K562 (cell line): ENCODE data around the gene GALT. TPM values are rescaled to one million over a fixed set of nuclear protein-coding genes. Genes with fewer than 3 reads are reported as not detected.

Source experiments
- ATAC-seq: fragments of 200-7000 bp; cut with Tn5 transposase; 3 replicates; pipeline ENCODE4 v1.9.1; 2020; ENCODE audit warnings: moderate library complexity
- BruUV-seq: library from RNA; stranded (reverse); fragments of 400-500 nt; replicated peaks from 2 replicates; lab custom pipeline; 2021; lab: Mats Ljungman, UMichigan
- CTCF ChIA-PET: fragments of 300-600 bp; formaldehyde crosslinking; extraction: SDS; loops from one replicate; lab custom pipeline; 2021; ENCODE audit warnings: low intra/inter-chr PET ratio; lab: Yijun Ruan, JAX
- POLR2A ChIA-PET: fragments of 300-600, 350-650 bp; sonication (Branson Sonifier 250); formaldehyde crosslinking; extraction: SDS; loops from one replicate; lab custom pipeline; 2021; ENCODE audit warnings: antibody characterized with exemption, inconsistent platforms; lab: Yijun Ruan, JAX
- DNase-seq, 4 experiments: peaks; one replicate each; pipeline versions ENCODE4 v3.0.0 to v3.0.0-alpha.2; 2011 to 2018; ENCODE audit warnings: low spot score in 3 of 4, mixed read lengths in 3 of 4; ENCODE audit errors: extremely low read depth in 1 of 4
- FAIRE-seq: peaks from 2 replicates; lab custom pipeline; 2011; peaks lifted over from hg19 to GRCh38; lab: Jason Lieb, UNC
- H2AFZ ChIP-seq: 2 replicates; pipeline ENCODE4 v1.6.0; 2011; ENCODE audit warnings: low read depth, low read length, control low read depth, inconsistent platforms
- H3K27ac ChIP-seq: fragments of 200-600 bp; 3 replicates; pipeline ENCODE4 v1.8.0; 2011; ENCODE audit warnings: low read depth, mild to moderate bottlenecking, control low read depth, inconsistent platforms, low read length, moderate library complexity, mixed read lengths; ENCODE audit errors: extremely low read depth
- H3K27me3 ChIP-seq, 2 experiments: fragments of 300-600 bp in 1 of 2; 2 replicates in 1 of 2; 3 replicates in 1 of 2; pipeline versions ENCODE4 v1.6.0 to v1.8.0; 2011; ENCODE audit warnings: inconsistent platforms in 2 of 2, low read length in 2 of 2, mild to moderate bottlenecking in 1 of 2, mixed read lengths in 1 of 2, moderate library complexity in 1 of 2; ENCODE audit not compliant: control insufficient read depth in 2 of 2, insufficient read depth in 2 of 2
- H3K36me3 ChIP-seq: fragments of 300-600 bp; 3 replicates; pipeline ENCODE4 v1.8.0; 2011; ENCODE audit warnings: mild to moderate bottlenecking, low read length, inconsistent platforms; ENCODE audit not compliant: control insufficient read depth, insufficient read depth
- H3K4me1 ChIP-seq, 2 experiments: fragments of 200-600 bp in 1 of 2; replicated peaks in 1 of 2; 2 replicates in 1 of 2; 3 replicates in 1 of 2; pipeline versions ENCODE4 v1.5.1 to v1.8.0; 2011; ENCODE audit warnings: inconsistent platforms in 2 of 2, low read length in 2 of 2, mild to moderate bottlenecking in 1 of 2, mixed read lengths in 1 of 2, moderate library complexity in 1 of 2; ENCODE audit not compliant: control insufficient read depth in 2 of 2, insufficient read depth in 2 of 2
- H3K4me2 ChIP-seq: 2 replicates; pipeline ENCODE4 v1.6.1; 2011; ENCODE audit warnings: low read length, control low read depth, inconsistent platforms, mixed read lengths; ENCODE audit not compliant: insufficient read depth
- H3K4me3 ChIP-seq: fragments of 200-600 bp; sonication (generic), shearing (Covaris generic); 2 replicates; pipeline ENCODE4 v1.5.1; 2016; ENCODE audit warnings: control low read depth, inconsistent platforms
- H3K79me2 ChIP-seq: fragments of 200-600 bp; 3 replicates; pipeline ENCODE4 v1.8.0; 2011; ENCODE audit warnings: low read length, inconsistent platforms; ENCODE audit not compliant: control insufficient read depth, insufficient read depth
- H3K9ac ChIP-seq, 2 experiments: 2 replicates each; pipeline versions ENCODE4 v1.6.0 to v1.6.1; 2011; ENCODE audit warnings: low read depth in 2 of 2, low read length in 2 of 2, control low read depth in 1 of 2, inconsistent platforms in 1 of 2, mild to moderate bottlenecking in 1 of 2, mixed read lengths in 1 of 2; ENCODE audit not compliant: insufficient read depth in 1 of 2
- H3K9me1 ChIP-seq: one replicate; pipeline ENCODE4 v1.6.0; 2011; ENCODE audit warnings: inconsistent platforms, mild to moderate bottlenecking, low read length, moderate library complexity; ENCODE audit not compliant: control insufficient read depth, insufficient read depth
- H3K9me3 ChIP-seq: replicated peaks from 2 replicates; pipeline ENCODE4 v1.5.1; 2011; ENCODE audit warnings: low read depth, low read length, inconsistent platforms; ENCODE audit not compliant: control insufficient read depth, insufficient read depth
- H4K20me1 ChIP-seq: replicated peaks from 2 replicates; pipeline ENCODE4 v1.6.1; 2011; ENCODE audit warnings: low read length, inconsistent platforms, mixed read lengths; ENCODE audit not compliant: control insufficient read depth, insufficient read depth
- BCL6 ChIP-seq: fragments of 250-450 bp; sonication (Bioruptor Pico); IDR thresholded peaks from 2 replicates; pipeline ENCODE4 v1.4.0; 2020
- BRD4 ChIP-seq: fragments of 200-600 bp; sonication (generic); IDR thresholded peaks from 2 replicates; pipeline ENCODE4 v1.6.1; 2017; ENCODE audit warnings: inconsistent platforms
- CBFA2T2 ChIP-seq: fragments of 450-650 bp; conservative IDR thresholded peaks from 2 replicates; pipeline ENCODE4 v1.6.1; 2017; ENCODE audit warnings: mild to moderate bottlenecking
- CBFA2T3 ChIP-seq: fragments of 450-650 bp; IDR thresholded peaks from 2 replicates; pipeline ENCODE4 v1.6.1; 2017
- GABPB2 ChIP-seq: fragments of 250-450 bp; sonication (Bioruptor Pico); conservative IDR thresholded peaks from 2 replicates; pipeline ENCODE4 v1.5.1; 2021; ENCODE audit warnings: mild to moderate bottlenecking
- PKNOX1 ChIP-seq: fragments of 450-650 bp; IDR thresholded peaks from 2 replicates; pipeline ENCODE4 v1.6.1; 2016
- ZBTB7A ChIP-seq: IDR thresholded peaks from 2 replicates; pipeline ENCODE4 v1.6.1; 2011; ENCODE audit warnings: low read depth, mild to moderate bottlenecking, low read length, moderate library complexity, borderline replicate concordance; ENCODE audit not compliant: control insufficient read depth
- ZNF449 ChIP-seq: fragments of 250-450 bp; sonication (Bioruptor Pico); IDR thresholded peaks from 2 replicates; pipeline ENCODE4 v1.8.0; 2022; ENCODE audit warnings: moderate library complexity, mild to moderate bottlenecking, inconsistent platforms
- ZNF561 ChIP-seq: fragments of 450-650 bp; formaldehyde crosslinking; conservative IDR thresholded peaks from 2 replicates; pipeline ENCODE4 v1.4.0; 2020; ENCODE audit warnings: mild to moderate bottlenecking, moderate library complexity
- WGBS: fragments of 100-300 bp; shearing (Covaris generic); methylation state at CpG from one replicate; pipeline ENCODE4 v1.1.6; 2016; ENCODE audit warnings: low coverage, mixed read lengths; ENCODE audit not compliant: insufficient coverage; ENCODE audit errors: missing lambda C conversion rate; 5-methylcytosine and 5-hydroxymethylcytosine counted together
- in situ Hi-C: fragments of 300-500 bp; cut with MboI; formaldehyde crosslinking; loops from 4 replicates; pipeline ENCODE4 v1.15.0; 2018; ENCODE audit warnings: inconsistent platforms, mixed read lengths
- intact Hi-C: fragments of 100-400 bp; cut with micrococcal nuclease; formaldehyde crosslinking; loops from 2 replicates; pipeline ENCODE4 v1.14.2; 2022
- polyA plus RNA-seq, 8 experiments: library from polyadenylated mRNA; depleted of rRNA in 4 of 8; stranded (reverse) in 5 of 8; unstranded in 3 of 8; fragments of >200 nt; fragmentation: Nextera tagmentation in 2 of 8; fragmentation: Illumina TruSeq in 1 of 8; extraction: Ambion mirVana in 2 of 8; extraction: Trizol in 1 of 8; gene quantifications; 2 replicates each; pipeline versions ENCODE4 v1.2.1 to v1.2.3, GENCODE V29; 2011 to 2014; ENCODE audit warnings: inconsistent platforms in 1 of 8, missing spikeins in 1 of 8
- total RNA-seq, 7 experiments: library from RNA; depleted of rRNA in 6 of 7; stranded (reverse); fragments of >200 nt in 6 of 7; fragmentation: Illumina TruSeq in 2 of 7; extraction: Trizol in 2 of 7; gene quantifications; 2 replicates each; pipeline versions ENCODE4 v1.2.1 to v1.2.3, GENCODE V29; 2011 to 2021; ENCODE audit warnings: low replicate concordance in 1 of 7

The GALT gene
- total and polyA plus RNA-seq, 9 of the 15 experiments (the other 6 are each of a cell fraction or from before 2014, with no cell fraction given) = 7.3 to 29.2 (median 15.6) TPM

GRCh38 chr9:34629491-34629808, 17.0 kb upstream of the GALT start:
- BruUV-seq = no TSS peak
- ATAC-seq (no peak), FAIRE-seq (no peak)
- CTCF ChIA-PET = no interaction called here
- 0 out of 2 replicates have a peak, but pooled peaks cover 4% of the 10 kb centered on the region for H4K20me1 ChIP-seq
- no peak overlapping the region for H3K9ac ChIP-seq
- TF ChIP-seq PKNOX1 (no peak), ZNF449 (no peak), CBFA2T2 (no peak), ZNF561 (CRISPR knock-in tag) (no peak), ZBTB7A (no peak), BRD4 (no peak), CBFA2T3 (no peak), BCL6 (CRISPR knock-in tag) (no peak), GABPB2 (CRISPR knock-in tag) (no peak)
- TF ChIP-seq, all 486 proteins: peak for 0
- Histone ChIP-seq H3K36me3 (no peaks in the 10 kb centered on the region), H3K9me3 (no peaks in the 10 kb centered on the region), H3K4me3 (no peak overlapping the region), H3K27me3 (peaks cover 14 to 55% of the 10 kb centered on the region in 2 experiments; a peak in 4 of 5 replicates), H3K4me2 (peak overlapping the region; percentile 41; the same call in 1 of the 2 replicates), H2AFZ (no peak overlapping the region), H3K27ac (no peak overlapping the region), H3K9me1 (no peaks in the 10 kb centered on the region), H3K4me1 (peaks cover 0 to 19% of the 10 kb centered on the region in 2 experiments; a peak in 4 of 5 replicates), H3K79me2 (no peaks in the 10 kb centered on the region)
- in situ Hi-C loops (no loop called here), intact Hi-C loops (no loop called here)
- POLR2A ChIA-PET = no interaction called here
- no peak for DNase-seq
- whole genome bisulfite sequencing = 3% methylated on average over 5 of the region's 5 CpGs
